HepG2 (cell line): ENCODE data around the gene RBAK. TPM values are rescaled to one million over a fixed set of nuclear protein-coding genes. Genes with fewer than 3 reads are reported as not detected.
"Not testable (repeated sequence)": the region's sequence is repeated elsewhere in the genome, so short reads cannot be mapped to it uniquely, and the experiment has no call there.

Experiments used
- ATAC-seq: fragments of 200-7000 bp; cut with Tn5 transposase; 3 replicates; pipeline ENCODE4 v1.9.1; 2020; ENCODE audit warnings: mild to moderate bottlenecking, moderate library complexity
- BruUV-seq: library from RNA; stranded (reverse); fragments of 400-500 nt; replicated peaks from 2 replicates; lab custom pipeline; 2021; lab: Mats Ljungman, UMichigan
- CTCF ChIA-PET: fragments of 300-600 bp; formaldehyde crosslinking; extraction: SDS; loops from one replicate; lab custom pipeline; 2021; ENCODE audit warnings: low total read pairs, inconsistent platforms, low intra/inter-chr PET ratio; lab: Yijun Ruan, JAX
- POLR2A ChIA-PET: fragments of 350-600 bp; sonication (Branson Sonifier 250); formaldehyde crosslinking; loops from one replicate; lab custom pipeline; 2020; ENCODE audit warnings: antibody characterized with exemption, inconsistent platforms; lab: Yijun Ruan, JAX
- DNase-seq: peaks from one replicate; pipeline ENCODE4 v3.0.0-alpha.2; 2015; ENCODE audit warnings: low spot score
- FAIRE-seq: peaks from 3 replicates; lab custom pipeline; 2011; peaks lifted over from hg19 to GRCh38; lab: Jason Lieb, UNC
- H2AFZ ChIP-seq: one replicate; pipeline ENCODE4 v1.6.1; 2011; ENCODE audit warnings: low read length, inconsistent platforms
- H3K27ac ChIP-seq: fragments of 300-600 bp; 3 replicates; pipeline ENCODE4 v1.8.0; 2011; ENCODE audit warnings: mixed run types, mild to moderate bottlenecking, mixed read lengths, low read length, inconsistent platforms; ENCODE audit not compliant: insufficient read depth; ENCODE audit errors: extremely low read length
- H3K27me3 ChIP-seq, 2 experiments: fragments of 200-600 bp in 1 of 2; 2 replicates in 1 of 2; 3 replicates in 1 of 2; pipeline versions ENCODE4 v1.6.0 to v1.8.0; 2011; ENCODE audit warnings: low read length in 2 of 2, mild to moderate bottlenecking in 2 of 2, moderate library complexity in 2 of 2, inconsistent platforms in 1 of 2; ENCODE audit not compliant: insufficient read depth in 2 of 2, control insufficient read depth in 1 of 2
- H3K36me3 ChIP-seq, 2 experiments: fragments of 200-600 bp in 1 of 2; replicated peaks in 1 of 2; 2 replicates in 1 of 2; 3 replicates in 1 of 2; pipeline versions ENCODE4 v1.5.1 to v1.8.0; 2011; ENCODE audit warnings: low read length in 2 of 2, inconsistent platforms in 1 of 2; ENCODE audit not compliant: insufficient read depth in 2 of 2, control insufficient read depth in 1 of 2
- H3K4me1 ChIP-seq: 2 replicates; pipeline ENCODE4 v1.5.1; 2012; ENCODE audit warnings: low read length, inconsistent platforms; ENCODE audit not compliant: insufficient read depth
- H3K4me2 ChIP-seq: 2 replicates; pipeline ENCODE4 v1.6.0; 2011; ENCODE audit warnings: low read depth, low read length, inconsistent platforms
- H3K4me3 ChIP-seq, 3 experiments: fragments of 200-600 bp in 1 of 3; sonication (generic), shearing (Covaris generic) in 1 of 3; replicated peaks in 1 of 3; 2 replicates each; pipeline ENCODE4 v1.5.1; 2011 to 2016; ENCODE audit warnings: low read length in 3 of 3, inconsistent platforms in 2 of 3, low read depth in 2 of 3, mild to moderate bottlenecking in 2 of 3, control low read depth in 1 of 3, mixed read lengths in 1 of 3; ENCODE audit not compliant: insufficient read depth in 1 of 3
- H3K79me2 ChIP-seq: one replicate; pipeline ENCODE4 v1.6.1; 2011; ENCODE audit warnings: low read length, inconsistent platforms; ENCODE audit not compliant: insufficient read depth
- H3K9ac ChIP-seq: 2 replicates; pipeline ENCODE4 v1.6.0; 2011; ENCODE audit warnings: mild to moderate bottlenecking, low read depth, low read length, inconsistent platforms; ENCODE audit not compliant: insufficient read depth
- H3K9me3 ChIP-seq: 2 replicates; pipeline ENCODE4 v1.5.1; 2012; ENCODE audit warnings: mild to moderate bottlenecking, low read length
- H4K20me1 ChIP-seq: 2 replicates; pipeline ENCODE4 v1.6.0; 2011; ENCODE audit warnings: inconsistent platforms, mild to moderate bottlenecking, low read length, moderate library complexity; ENCODE audit not compliant: insufficient read depth
- MAZ ChIP-seq, 2 experiments: sonication (generic) in 1 of 2; formaldehyde crosslinking in 1 of 2; IDR thresholded peaks; 2 replicates each; pipeline versions ENCODE4 v1.5.0 to v1.6.1; 2012 to 2020; ENCODE audit warnings: low read depth in 2 of 2, mild to moderate bottlenecking in 2 of 2, borderline replicate concordance in 1 of 2, improper control_type of control experiment in 1 of 2, low read length in 1 of 2, missing genetic modification reagents in 1 of 2, moderate library complexity in 1 of 2
- MIER2 ChIP-seq: IDR thresholded peaks from 2 replicates; pipeline ENCODE4 v1.6.1; 2016; ENCODE audit warnings: missing biosample characterization, missing genetic modification reagents
- ZSCAN25 ChIP-seq: sonication (generic); formaldehyde crosslinking; IDR thresholded peaks from 2 replicates; pipeline ENCODE4 v1.8.0; 2022; ENCODE audit warnings: mild to moderate bottlenecking, missing genetic modification reagents
- WGBS: methylation state at CpG from one replicate; pipeline ENCODE4 v1.1.6; 2017; ENCODE audit warnings: low lambda C conversion rate; 5-methylcytosine and 5-hydroxymethylcytosine counted together
- in situ Hi-C: cut with HindIII; loops from 2 replicates; pipeline ENCODE4 v1.10.0; 2017; ENCODE audit warnings: low pct_unique_long_range_greater_than_20kb; ENCODE audit not compliant: extremely low pct_ligation_motif_present
- intact Hi-C: fragments of 100-400 bp; cut with micrococcal nuclease; formaldehyde crosslinking; loops from one replicate; pipeline ENCODE4 v1.10.0; 2022; ENCODE audit not compliant: unreplicated experiment
- polyA plus RNA-seq, 8 experiments: library from polyadenylated mRNA; depleted of rRNA in 3 of 8; stranded (reverse) in 7 of 8; unstranded in 1 of 8; fragments of >200 nt; fragmentation: Illumina TruSeq in 4 of 8; extraction: Trizol in 4 of 8; gene quantifications; 2 replicates each; pipeline versions ENCODE4 v1.2.1 to v1.2.3, GENCODE V29; 2011 to 2016; ENCODE audit warnings: low read depth in 4 of 8, missing spikeins in 1 of 8, mixed read lengths in 1 of 8; ENCODE audit not compliant: insufficient read depth in 1 of 8
- total RNA-seq, 5 experiments: library from RNA; depleted of rRNA; stranded (reverse); fragments of >200 nt; fragmentation: Illumina TruSeq; extraction: Trizol; gene quantifications; 2 replicates each; pipeline ENCODE4 v1.2.3, GENCODE V29; 2016; ENCODE audit warnings: low read depth in 1 of 5
- TF ChIP-seq, protein P1 (sequence below): IDR thresholded peaks from 2 replicates; pipeline ENCODE4 v1.4.0; 2020; ENCODE audit warnings: mild to moderate bottlenecking, missing genetic modification reagents

Gene RBAK
- total and polyA plus RNA-seq, 2 of the 13 experiments (the other 11 are each of a cell fraction or from before 2014, with no cell fraction given), result 4.4 to 11.8 TPM

DNA sequence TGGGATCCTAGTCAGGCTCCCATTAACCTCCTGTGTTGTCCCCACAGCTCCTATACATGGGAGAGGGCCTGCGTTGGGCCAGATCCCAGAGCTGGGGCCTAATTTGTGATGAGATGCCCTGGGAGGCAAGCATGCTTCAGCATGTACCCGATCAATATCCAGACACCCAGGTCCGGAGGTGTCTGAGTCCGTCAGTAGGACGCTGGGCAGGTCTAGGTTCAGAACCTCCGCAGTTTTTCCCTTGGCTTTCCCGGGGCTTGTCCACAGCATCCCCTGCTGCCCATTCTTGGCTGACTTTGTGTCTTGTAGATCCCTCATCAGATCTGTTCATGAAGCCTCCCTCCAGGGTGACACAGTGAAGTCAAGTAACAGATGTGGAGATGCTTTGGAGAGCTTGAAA lies 32.7 kb upstream of the RBAK start (continued):
- TF ChIP-seq, protein P1, sequence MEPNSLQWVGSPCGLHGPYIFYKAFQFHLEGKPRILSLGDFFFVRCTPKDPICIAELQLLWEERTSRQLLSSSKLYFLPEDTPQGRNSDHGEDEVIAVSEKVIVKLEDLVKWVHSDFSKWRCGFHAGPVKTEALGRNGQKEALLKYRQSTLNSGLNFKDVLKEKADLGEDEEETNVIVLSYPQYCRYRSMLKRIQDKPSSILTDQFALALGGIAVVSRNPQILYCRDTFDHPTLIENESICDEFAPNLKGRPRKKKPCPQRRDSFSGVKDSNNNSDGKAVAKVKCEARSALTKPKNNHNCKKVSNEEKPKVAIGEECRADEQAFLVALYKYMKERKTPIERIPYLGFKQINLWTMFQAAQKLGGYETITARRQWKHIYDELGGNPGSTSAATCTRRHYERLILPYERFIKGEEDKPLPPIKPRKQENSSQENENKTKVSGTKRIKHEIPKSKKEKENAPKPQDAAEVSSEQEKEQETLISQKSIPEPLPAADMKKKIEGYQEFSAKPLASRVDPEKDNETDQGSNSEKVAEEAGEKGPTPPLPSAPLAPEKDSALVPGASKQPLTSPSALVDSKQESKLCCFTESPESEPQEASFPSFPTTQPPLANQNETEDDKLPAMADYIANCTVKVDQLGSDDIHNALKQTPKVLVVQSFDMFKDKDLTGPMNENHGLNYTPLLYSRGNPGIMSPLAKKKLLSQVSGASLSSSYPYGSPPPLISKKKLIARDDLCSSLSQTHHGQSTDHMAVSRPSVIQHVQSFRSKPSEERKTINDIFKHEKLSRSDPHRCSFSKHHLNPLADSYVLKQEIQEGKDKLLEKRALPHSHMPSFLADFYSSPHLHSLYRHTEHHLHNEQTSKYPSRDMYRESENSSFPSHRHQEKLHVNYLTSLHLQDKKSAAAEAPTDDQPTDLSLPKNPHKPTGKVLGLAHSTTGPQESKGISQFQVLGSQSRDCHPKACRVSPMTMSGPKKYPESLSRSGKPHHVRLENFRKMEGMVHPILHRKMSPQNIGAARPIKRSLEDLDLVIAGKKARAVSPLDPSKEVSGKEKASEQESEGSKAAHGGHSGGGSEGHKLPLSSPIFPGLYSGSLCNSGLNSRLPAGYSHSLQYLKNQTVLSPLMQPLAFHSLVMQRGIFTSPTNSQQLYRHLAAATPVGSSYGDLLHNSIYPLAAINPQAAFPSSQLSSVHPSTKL (CRISPR knock-in tag), result no peak
- no peak for TF ChIP-seq ZSCAN25 (CRISPR knock-in tag)
- TF ChIP-seq MAZ (IDR thresholded peaks at IDR 0.05; ENCODE audit: borderline replicate concordance, low read depth, low read length), result no peak
- TF ChIP-seq MAZ (CRISPR knock-in tag; IDR thresholded peaks at IDR 0.05; ENCODE audit: low read depth), result no peak
- TF ChIP-seq MIER2 (CRISPR knock-in tag), result no peak

DNA sequence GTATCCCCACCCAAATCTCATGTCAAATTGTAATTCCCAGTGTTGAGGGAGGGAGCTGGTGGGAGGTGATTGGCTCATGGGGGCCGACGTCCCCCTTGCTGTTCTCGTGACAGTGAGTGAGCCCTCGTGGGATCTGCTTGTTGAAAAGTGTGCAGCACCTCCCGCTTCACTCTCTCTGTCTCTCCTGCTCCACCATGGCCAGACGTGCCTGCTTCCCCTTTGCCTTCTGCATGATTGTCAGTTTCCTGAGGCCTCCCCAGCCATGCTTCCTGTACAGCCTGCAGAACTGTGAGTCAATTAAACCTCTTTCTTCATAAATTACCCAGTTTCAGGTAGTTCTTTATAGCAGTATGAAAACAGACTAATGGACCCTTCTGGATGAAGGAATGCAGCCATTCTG lies 29.7 kb upstream of the RBAK start:
- H3K9ac ChIP-seq, ATAC-seq, H4K20me1 ChIP-seq, POLR2A ChIA-PET, in situ Hi-C loops, H3K4me3 ChIP-seq, H3K36me3 ChIP-seq, H3K9me3 ChIP-seq, CTCF ChIA-PET, H3K27ac ChIP-seq, H2AFZ ChIP-seq, intact Hi-C loops, FAIRE-seq, H3K27me3 ChIP-seq, DNase-seq, H3K79me2 ChIP-seq, H3K4me1 ChIP-seq, H3K4me2 ChIP-seq, BruUV-seq: not testable (repeated sequence)
- 94% methylated on average over 6 of the region's 6 CpGs for WGBS

DNA sequence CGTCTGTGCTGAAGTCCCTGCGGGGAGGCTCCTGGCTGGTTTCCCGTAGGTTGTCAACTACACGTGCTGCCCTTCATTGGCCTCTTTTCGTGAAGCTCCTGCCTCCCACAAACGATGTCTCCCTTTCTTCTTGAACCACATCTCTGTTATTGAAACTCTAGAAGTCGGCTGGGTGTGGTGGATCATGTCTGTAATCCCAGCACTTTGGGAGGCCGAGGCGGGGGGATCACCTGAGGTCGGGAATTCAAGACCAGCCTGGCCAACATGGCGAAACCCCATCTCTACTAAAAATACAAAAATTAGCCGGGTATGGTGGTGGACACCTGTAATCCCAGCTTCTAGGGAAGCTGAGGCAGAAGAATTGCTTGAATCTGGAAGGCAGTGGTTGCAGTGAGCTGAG lies 28.0 kb upstream of the RBAK start:
- 92% methylated on average over 12 of the region's 12 CpGs for WGBS

More for the DNA sequence above, 28.0 kb upstream of the RBAK start:
- DNase-seq, BruUV-seq, H2AFZ ChIP-seq, H3K4me2 ChIP-seq, intact Hi-C loops, H3K4me1 ChIP-seq, H3K79me2 ChIP-seq, H4K20me1 ChIP-seq, POLR2A ChIA-PET, CTCF ChIA-PET, H3K27me3 ChIP-seq, H3K9ac ChIP-seq, H3K36me3 ChIP-seq, FAIRE-seq, H3K4me3 ChIP-seq, ATAC-seq, H3K9me3 ChIP-seq, H3K27ac ChIP-seq, in situ Hi-C loops: not testable (repeated sequence)
